HEK293T (cell line): ENCODE measurements around the gene U2AF1L4.

Experiments
- CTCF ChIA-PET: fragments of 350-600 bp; formaldehyde crosslinking; extraction: SDS; loops from one replicate; lab custom pipeline; 2021; ENCODE audit warnings: antibody characterized with exemption, inconsistent platforms; lab: Yijun Ruan, JAX
- POLR2A ChIA-PET: fragments of 350-600 bp; formaldehyde crosslinking; extraction: SDS; loops from one replicate; lab custom pipeline; 2020; ENCODE audit warnings: antibody characterized with exemption, inconsistent platforms; lab: Yijun Ruan, JAX
- DNase-seq: peaks from one replicate; pipeline ENCODE4 v3.0.0; 2012; ENCODE audit warnings: mixed read lengths; ENCODE audit errors: extremely low spot score
- ARNT ChIP-seq: fragments of 450-650 bp; IDR thresholded peaks from 2 replicates; pipeline ENCODE4 v1.6.1; 2017; ENCODE audit warnings: mild to moderate bottlenecking
- BHLHE40 ChIP-seq: fragments of 450-650 bp; IDR thresholded peaks from 2 replicates; pipeline ENCODE4 v1.6.1; 2016; ENCODE audit warnings: mild to moderate bottlenecking, moderate library complexity, borderline replicate concordance
- CTBP1 ChIP-seq: fragments of 450-650 bp; IDR thresholded peaks from 2 replicates; pipeline ENCODE4 v1.6.1; 2016; ENCODE audit warnings: borderline replicate concordance
- ELF4 ChIP-seq: fragments of 450-650 bp; IDR thresholded peaks from 2 replicates; pipeline ENCODE4 v1.6.1; 2017; ENCODE audit warnings: antibody characterized with exemption
- FOXA1 ChIP-seq: fragments of 450-650 bp; IDR thresholded peaks from 2 replicates; pipeline ENCODE4 v1.6.1; 2016; ENCODE audit warnings: mild to moderate bottlenecking
- FOXK2 ChIP-seq: fragments of 450-650 bp; IDR thresholded peaks from 2 replicates; pipeline ENCODE4 v1.6.1; 2016; ENCODE audit warnings: mild to moderate bottlenecking
- FOXM1 ChIP-seq: fragments of 450-650 bp; IDR thresholded peaks from 2 replicates; pipeline ENCODE4 v1.6.1; 2017; ENCODE audit warnings: mild to moderate bottlenecking, borderline replicate concordance
- HDGF ChIP-seq: fragments of 450-650 bp; IDR thresholded peaks from 2 replicates; pipeline ENCODE4 v1.6.1; 2017; ENCODE audit warnings: antibody characterized with exemption, borderline replicate concordance
- L3MBTL2 ChIP-seq: fragments of 450-650 bp; conservative IDR thresholded peaks from 2 replicates; pipeline ENCODE4 v1.6.1; 2016; ENCODE audit warnings: mild to moderate bottlenecking
- LEF1 ChIP-seq: fragments of 450-650 bp; IDR thresholded peaks from 2 replicates; pipeline ENCODE4 v1.6.1; 2017; ENCODE audit warnings: mild to moderate bottlenecking, borderline replicate concordance
- NFRKB ChIP-seq: fragments of 450-650 bp; IDR thresholded peaks from 2 replicates; pipeline ENCODE4 v1.6.1; 2016; ENCODE audit warnings: mild to moderate bottlenecking, moderate library complexity
- PKNOX1 ChIP-seq: fragments of 450-650 bp; IDR thresholded peaks from 2 replicates; pipeline ENCODE4 v1.6.1; 2016
- SP1 ChIP-seq: fragments of 450-650 bp; IDR thresholded peaks from 2 replicates; pipeline ENCODE4 v1.6.1; 2017
- SUZ12 ChIP-seq: fragments of 450-650 bp; IDR thresholded peaks from 2 replicates; pipeline ENCODE4 v1.6.1; 2016; ENCODE audit warnings: mild to moderate bottlenecking
- TARDBP ChIP-seq: fragments of 450-650 bp; IDR thresholded peaks from 2 replicates; pipeline ENCODE4 v1.6.1; 2016
- ZNF384 ChIP-seq: fragments of 450-650 bp; IDR thresholded peaks from 2 replicates; pipeline ENCODE4 v1.6.1; 2016

U2AF1L4 gene

GRCh38 chr19:35732540-35733179, 12.6 kb downstream of the U2AF1L4 start:
- ChIA-PET CTCF (no interaction called here), POLR2A (interaction anchor here (0.9 kb wide), 1 partner anchor 9 kb away, joined by 3 read pairs; no protein-coding TSS in a partner anchor)
- TF ChIP-seq L3MBTL2 (no peak), BHLHE40 (no peak), FOXA1 (no peak), SP1 (no peak), SUZ12 (no peak), TARDBP (no peak), FOXM1 (no peak), ELF4 (no peak), NFRKB (no peak), FOXK2 (no peak), ARNT (no peak), ZNF384 (no peak), HDGF (no peak), PKNOX1 (no peak), LEF1 (no peak), CTBP1 (no peak)
- DNase-seq: no peak

GRCh38 chr19:35731779-35732405, 13.3 kb downstream of the U2AF1L4 start:
- POLR2A ChIA-PET: interaction anchor here (1.5 to 2.5 kb wide), 2 partner anchors 9 to 13 kb away, joined by 6 to 7 read pairs; partner anchors contain the start of genes PSENEN and U2AF1L4
- no peak for DNase-seq
- TF ChIP-seq ELF4 (no peak), SP1 (no peak), FOXK2 (no peak)
- CTCF ChIA-PET: no interaction called here

- no peak for DNase-seq
- ChIA-PET CTCF (no interaction called here), POLR2A (interaction anchor here (1.5 to 2.5 kb wide), 2 partner anchors 9 to 14 kb away, joined by 6 to 7 read pairs; partner anchors contain the start of genes PSENEN and U2AF1L4)
- TF ChIP-seq ZNF384: no peak
- no peak for TF ChIP-seq LEF1
Measured at GRCh38 chr19:35731353-35731752, 13.9 kb downstream of the U2AF1L4 start.

GRCh38 chr19:35730326-35730725, 14.9 kb downstream of the U2AF1L4 start:
- TF ChIP-seq FOXM1: no peak
- no peak for TF ChIP-seq SP1
- no peak for TF ChIP-seq TARDBP
- TF ChIP-seq SUZ12: no peak
- TF ChIP-seq PKNOX1: no peak
- no peak for TF ChIP-seq CTBP1
- no peak for TF ChIP-seq HDGF
- TF ChIP-seq LEF1: no peak
- TF ChIP-seq NFRKB: no peak
- TF ChIP-seq L3MBTL2: no peak
- DNase-seq: no peak
- CTCF ChIA-PET: no interaction called here
- POLR2A ChIA-PET: interaction anchor here (1.5 to 2.5 kb wide), 2 partner anchors 10 to 15 kb away, joined by 6 to 7 read pairs; partner anchors contain the start of genes PSENEN and U2AF1L4

- POLR2A ChIA-PET: interaction anchor here (2.5 kb wide), 1 partner anchor 11 kb away, joined by 7 read pairs; no protein-coding TSS in a partner anchor
- no peak for DNase-seq
- CTCF ChIA-PET: no interaction called here
- TF ChIP-seq NFRKB: no peak
- no peak for TF ChIP-seq SP1
- no peak for TF ChIP-seq TARDBP
- TF ChIP-seq SUZ12: no peak
- no peak for TF ChIP-seq ZNF384
- TF ChIP-seq FOXK2: no peak
- no peak for TF ChIP-seq FOXA1
- no peak for TF ChIP-seq ARNT
- TF ChIP-seq HDGF: no peak
- no peak for TF ChIP-seq ELF4
- no peak for TF ChIP-seq CTBP1
- no peak for TF ChIP-seq LEF1
- TF ChIP-seq BHLHE40: no peak
- no peak for TF ChIP-seq FOXM1
- no peak for TF ChIP-seq L3MBTL2
- no peak for TF ChIP-seq PKNOX1
Measured at GRCh38 chr19:35729763-35730162, 15.5 kb downstream of the U2AF1L4 start.

- CTCF ChIA-PET: no interaction called here
- DNase-seq: no peak
- POLR2A ChIA-PET: interaction anchor here (1.2 kb wide), 1 partner anchor 11 kb away, joined by 3 read pairs; no protein-coding TSS in a partner anchor
- TF ChIP-seq BHLHE40: no peak
Measured at GRCh38 chr19:35729021-35729420, 16.2 kb downstream of the U2AF1L4 start.
